Activated CD8-positive, alpha-beta memory T cell treated with anti-CD3 and anti-CD28 coated beads, Interleukin-2, amount 10 ng/mL, durations not matched to agents 7 days and 5 days (primary cell): ENCODE data around the gene HAT1. TPM values are rescaled to one million over a fixed set of nuclear protein-coding genes. Genes with fewer than 3 reads are reported as not detected.
"Not testable (repeated sequence)": the region's sequence is repeated elsewhere in the genome, so short reads cannot be mapped to it uniquely, and the experiment has no call there.

ENCODE experiments used
- ATAC-seq: fragments of 150-1000 bp; cut with Tn5 transposase; one replicate; pipeline ENCODE4 v1.10.0; 2021; ENCODE audit warnings: moderate library complexity
- CTCF ChIA-PET: fragments of 350-600 bp; sonication (Branson Sonifier 250); formaldehyde crosslinking; loops from one replicate; lab custom pipeline; 2021; ENCODE audit warnings: antibody characterized with exemption; lab: Charles Lee
- DNase-seq: peaks from one replicate; pipeline ENCODE4 v3.0.0-alpha.2; 2020
- H3K27ac Mint-ChIP-seq: one replicate; pipeline ENCODE4 v1.8.0; 2021; ENCODE audit warnings: mild to moderate bottlenecking, mixed read lengths
- H3K27me3 Mint-ChIP-seq: one replicate; pipeline ENCODE4 v1.8.0; 2021; ENCODE audit warnings: mixed read lengths
- H3K36me3 Mint-ChIP-seq: one replicate; pipeline ENCODE4 v1.8.0; 2021; ENCODE audit warnings: mild to moderate bottlenecking, mixed read lengths
- H3K4me1 Mint-ChIP-seq: one replicate; pipeline ENCODE4 v1.8.0; 2021; ENCODE audit warnings: mixed read lengths
- H3K4me3 Mint-ChIP-seq: one replicate; pipeline ENCODE4 v1.8.0; 2021; ENCODE audit warnings: mild to moderate bottlenecking, moderate library complexity, mixed read lengths
- H3K9me3 Mint-ChIP-seq: one replicate; pipeline ENCODE4 v1.8.0; 2022; ENCODE audit warnings: low read depth, mixed read lengths
- total RNA-seq, 2 experiments: library from RNA; stranded (reverse); gene quantifications; one replicate each; pipeline ENCODE4 v1.2.3, GENCODE V29; 2021

The HAT1 gene
- total RNA-seq, 2 experiments from 2014 or later: 60.2 to 70.9 TPM

- CTCF ChIA-PET: interaction anchor here (0.9 to 2.3 kb wide), 3 partner anchors 27 to 106 kb away, joined by 3 to 15 read pairs (median 3); partner anchors contain the start of gene HAT1
- ATAC-seq (no peak), DNase-seq (no peak)
- H3K4me3 Mint-ChIP-seq: peak overlapping the region; percentile 97
- peak overlapping the region; percentile 69 for H3K27ac Mint-ChIP-seq
- H3K27me3 Mint-ChIP-seq: peaks cover 7% of the 10 kb centered on the region
- H3K36me3 Mint-ChIP-seq: peaks cover 20% of the 10 kb centered on the region
- no peaks in the 10 kb centered on the region for H3K9me3 Mint-ChIP-seq
- H3K4me1 Mint-ChIP-seq: peaks cover 35% of the 10 kb centered on the region
Measured at GRCh38 chr2:171894612-171894947, 27.7 kb upstream of the HAT1 start.

GRCh38 chr2:171895786-171896185, 26.5 kb upstream of the HAT1 start:
- Mint-ChIP-seq H3K9me3 (no peaks in the 10 kb centered on the region), H3K36me3 (peaks cover 9% of the 10 kb centered on the region), H3K4me3 (no peak overlapping the region), H3K4me1 (peaks cover 30% of the 10 kb centered on the region), H3K27ac (no peak overlapping the region), H3K27me3 (peaks cover 7% of the 10 kb centered on the region)
- no peak for ATAC-seq
- no peak for DNase-seq
- CTCF ChIA-PET: interaction anchor here (0.6 to 1.0 kb wide), 2 partner anchors 11 to 13 kb away, joined by 3 read pairs; no protein-coding TSS in a partner anchor

GRCh38 chr2:171899623-171900282, 22.5 kb upstream of the HAT1 start:
- ATAC-seq, H3K9me3 Mint-ChIP-seq, CTCF ChIA-PET, H3K4me1 Mint-ChIP-seq, H3K36me3 Mint-ChIP-seq, H3K27ac Mint-ChIP-seq, H3K4me3 Mint-ChIP-seq, DNase-seq: not testable (repeated sequence)
- peaks cover 20% of the 10 kb centered on the region for H3K27me3 Mint-ChIP-seq

- no peak for ATAC-seq
- H3K36me3 Mint-ChIP-seq: no peaks in the 10 kb centered on the region
- CTCF ChIA-PET: no interaction called here
- no peak overlapping the region for H3K4me3 Mint-ChIP-seq
- no peaks in the 10 kb centered on the region for H3K4me1 Mint-ChIP-seq
- no peak overlapping the region for H3K27ac Mint-ChIP-seq
- no peaks in the 10 kb centered on the region for H3K9me3 Mint-ChIP-seq
- no peak for DNase-seq
- H3K27me3 Mint-ChIP-seq: peaks cover 18% of the 10 kb centered on the region
Measured at GRCh38 chr2:171902840-171903420, 19.3 kb upstream of the HAT1 start.

- CTCF ChIA-PET: interaction anchor here (1.6 kb wide), 1 partner anchor 12 kb away, joined by 3 read pairs; no protein-coding TSS in a partner anchor
- peaks cover 6% of the 10 kb centered on the region for H3K4me1 Mint-ChIP-seq
- no peaks in the 10 kb centered on the region for H3K36me3 Mint-ChIP-seq
- H3K9me3 Mint-ChIP-seq: no peaks in the 10 kb centered on the region
- H3K4me3 Mint-ChIP-seq: no peak overlapping the region
- no peak overlapping the region for H3K27ac Mint-ChIP-seq
- ATAC-seq: no peak
- H3K27me3 Mint-ChIP-seq: peaks cover 14% of the 10 kb centered on the region
- no peak for DNase-seq
Measured at GRCh38 chr2:171908235-171908634, 14.0 kb upstream of the HAT1 start.

- H3K9me3 Mint-ChIP-seq: no peaks in the 10 kb centered on the region
- H3K4me3 Mint-ChIP-seq: no peak overlapping the region
- peaks cover 5% of the 10 kb centered on the region for H3K27me3 Mint-ChIP-seq
- ATAC-seq (no peak), DNase-seq (no peak)
- H3K4me1 Mint-ChIP-seq: peaks cover 6% of the 10 kb centered on the region
- H3K36me3 Mint-ChIP-seq: no peaks in the 10 kb centered on the region
- H3K27ac Mint-ChIP-seq: no peak overlapping the region
- CTCF ChIA-PET: interaction anchor here (1.6 kb wide), 1 partner anchor 13 kb away, joined by 3 read pairs; no protein-coding TSS in a partner anchor
Measured at GRCh38 chr2:171909266-171909665, 13.0 kb upstream of the HAT1 start.

GRCh38 chr2:171910494-171910893, 11.8 kb upstream of the HAT1 start:
- CTCF ChIA-PET: interaction anchor here (1.0 to 1.3 kb wide), 2 partner anchors 10 to 12 kb away, joined by 3 to 4 read pairs; partner anchors contain the start of gene HAT1
- ATAC-seq: no peak
- peaks cover 6% of the 10 kb centered on the region for H3K4me1 Mint-ChIP-seq
- no peaks in the 10 kb centered on the region for H3K9me3 Mint-ChIP-seq
- DNase-seq: no peak
- no peaks in the 10 kb centered on the region for H3K27me3 Mint-ChIP-seq
- H3K4me3 Mint-ChIP-seq: no peak overlapping the region
- H3K27ac Mint-ChIP-seq: no peak overlapping the region
- no peaks in the 10 kb centered on the region for H3K36me3 Mint-ChIP-seq

- CTCF ChIA-PET: no interaction called here
- no peak for DNase-seq
- Mint-ChIP-seq H3K27me3 (no peaks in the 10 kb centered on the region), H3K27ac (no peak overlapping the region), H3K4me1 (peaks cover 6% of the 10 kb centered on the region), H3K4me3 (no peak overlapping the region), H3K36me3 (no peaks in the 10 kb centered on the region), H3K9me3 (no peaks in the 10 kb centered on the region)
- no peak for ATAC-seq
Measured at GRCh38 chr2:171913517-171913916, 8.7 kb upstream of the HAT1 start.

- no peaks in the 10 kb centered on the region for H3K9me3 Mint-ChIP-seq
- CTCF ChIA-PET: no interaction called here
- H3K4me3 Mint-ChIP-seq: no peak overlapping the region
- ATAC-seq: no peak
- H3K4me1 Mint-ChIP-seq: peaks cover 19% of the 10 kb centered on the region
- no peaks in the 10 kb centered on the region for H3K36me3 Mint-ChIP-seq
- H3K27ac Mint-ChIP-seq: no peak overlapping the region
- H3K27me3 Mint-ChIP-seq: no peaks in the 10 kb centered on the region
- no peak for DNase-seq
Measured at GRCh38 chr2:171919453-171919852, 2.8 kb upstream of the HAT1 start.

GRCh38 chr2:171921970-171922229, 361 bp upstream of the HAT1 start:
- Mint-ChIP-seq H3K4me1 (peaks cover 33% of the 10 kb centered on the region), H3K4me3 (peak overlapping the region; percentile 99), H3K9me3 (no peaks in the 10 kb centered on the region), H3K27ac (peak overlapping the region; percentile 96), H3K27me3 (no peaks in the 10 kb centered on the region), H3K36me3 (peaks cover 14% of the 10 kb centered on the region)
- ATAC-seq (no peak), DNase-seq (no peak)
- CTCF ChIA-PET: interaction anchor here (0.8 to 1.6 kb wide), 3 partner anchors 19 to 206 kb away, joined by 3 to 15 read pairs (median 9); partner anchors contain the start of gene SLC25A12

GRCh38 chr2:171923206-171923605, 945 bp downstream of the HAT1 start:
- CTCF ChIA-PET: interaction anchor here (1.0 to 1.9 kb wide), 7 partner anchors 11 to 179 kb away, joined by 3 to 5 read pairs (median 3); partner anchors contain the start of genes DLX2 and SLC25A12
- peaks cover 25% of the 10 kb centered on the region for H3K36me3 Mint-ChIP-seq
- H3K9me3 Mint-ChIP-seq: no peaks in the 10 kb centered on the region
- DNase-seq (no peak), ATAC-seq (no peak)
- no peaks in the 10 kb centered on the region for H3K27me3 Mint-ChIP-seq
- peaks cover 41% of the 10 kb centered on the region for H3K4me1 Mint-ChIP-seq
- peak overlapping the region; percentile 96 for H3K27ac Mint-ChIP-seq
- H3K4me3 Mint-ChIP-seq: peak overlapping the region; percentile 99

GRCh38 chr2:171924170-171924942, 2.1 kb downstream of the HAT1 start:
- DNase-seq: no peak
- Mint-ChIP-seq H3K36me3 (peaks cover 36% of the 10 kb centered on the region), H3K9me3 (no peaks in the 10 kb centered on the region), H3K4me3 (peak overlapping the region; percentile 99), H3K4me1 (peaks cover 51% of the 10 kb centered on the region), H3K27me3 (no peaks in the 10 kb centered on the region), H3K27ac (no peak overlapping the region)
- no peak for ATAC-seq
- CTCF ChIA-PET: interaction anchor here (1.2 to 1.9 kb wide), 2 partner anchors 81 to 164 kb away, joined by 3 to 4 read pairs; no protein-coding TSS in a partner anchor

- H3K4me1 Mint-ChIP-seq: peaks cover 44% of the 10 kb centered on the region
- CTCF ChIA-PET: no interaction called here
- H3K27me3 Mint-ChIP-seq: no peaks in the 10 kb centered on the region
- no peak overlapping the region for H3K4me3 Mint-ChIP-seq
- no peaks in the 10 kb centered on the region for H3K9me3 Mint-ChIP-seq
- ATAC-seq (no peak), DNase-seq (no peak)
- H3K36me3 Mint-ChIP-seq: peaks cover 68% of the 10 kb centered on the region
- H3K27ac Mint-ChIP-seq: no peak overlapping the region
Measured at GRCh38 chr2:171930385-171930784, 8.1 kb downstream of the HAT1 start.
